Glutamatergic neuron (in vitro differentiated cells): Measurements from ENCODE around the gene COLEC11. TPM values are rescaled to one million over a fixed set of nuclear protein-coding genes. Genes with fewer than 3 reads are reported as not detected.
"Not testable (repeated sequence)": the region's sequence is repeated elsewhere in the genome, so short reads cannot be mapped to it uniquely, and the experiment has no call there.

Experiments
- DNase-seq: peaks from one replicate; pipeline ENCODE4 v3.0.0; 2022
- H3K27ac Mint-ChIP-seq: one replicate; pipeline ENCODE4 v1.8.0; 2020; ENCODE audit warnings: mild to moderate bottlenecking, mixed read lengths, inconsistent platforms; ENCODE audit not compliant: unreplicated experiment
- H3K27me3 Mint-ChIP-seq: one replicate; pipeline ENCODE4 v1.8.0; 2020; ENCODE audit warnings: mild to moderate bottlenecking, moderate library complexity, mixed read lengths, inconsistent platforms; ENCODE audit not compliant: unreplicated experiment
- H3K36me3 Mint-ChIP-seq: one replicate; pipeline ENCODE4 v1.8.0; 2020; ENCODE audit warnings: mild to moderate bottlenecking, mixed read lengths, inconsistent platforms; ENCODE audit not compliant: unreplicated experiment
- H3K4me1 Mint-ChIP-seq: one replicate; pipeline ENCODE4 v1.8.0; 2020; ENCODE audit warnings: mild to moderate bottlenecking, low read depth, mixed read lengths, inconsistent platforms; ENCODE audit not compliant: unreplicated experiment
- H3K4me3 Mint-ChIP-seq: one replicate; pipeline ENCODE4 v1.8.0; 2020; ENCODE audit warnings: mild to moderate bottlenecking, mixed read lengths, inconsistent platforms; ENCODE audit not compliant: unreplicated experiment
- H3K9me3 Mint-ChIP-seq: one replicate; pipeline ENCODE4 v1.8.0; 2020; ENCODE audit warnings: mild to moderate bottlenecking, moderate library complexity, mixed read lengths, inconsistent platforms; ENCODE audit not compliant: unreplicated experiment
- total RNA-seq: library from RNA; stranded (reverse); fragmentation: NEBNext Ultra II Directional; extraction: Animal tissue kit (Norgen Biotek cat#: 25700); gene quantifications from one replicate; pipeline ENCODE4 v1.2.1, GENCODE V29; 2021; ENCODE audit not compliant: unreplicated experiment
- TF ChIP-seq, protein P1 (sequence below): fragments of 200-600 bp; sonication (generic); IDR thresholded peaks from one replicate; pipeline ENCODE4 v1.5.0; 2021; ENCODE audit not compliant: partially characterized antibody, unreplicated experiment

COLEC11 gene
- total RNA-seq, 1 donor from 2014 or later, result not detected

- H3K27ac Mint-ChIP-seq, result peak overlapping the region; percentile 21
- no peak for DNase-seq
Observed at GRCh38 chr2:3610881-3611505, 16.1 kb downstream of the COLEC11 start.

GRCh38 chr2:3611589-3611988 lies 16.7 kb downstream of the COLEC11 start:
- H3K27ac Mint-ChIP-seq, result peak overlapping the region; percentile 21

More at GRCh38 chr2:3610881-3611505, 16.1 kb downstream of the COLEC11 start:
- H3K4me3 Mint-ChIP-seq, result no peak overlapping the region
- TF ChIP-seq, protein P1, sequence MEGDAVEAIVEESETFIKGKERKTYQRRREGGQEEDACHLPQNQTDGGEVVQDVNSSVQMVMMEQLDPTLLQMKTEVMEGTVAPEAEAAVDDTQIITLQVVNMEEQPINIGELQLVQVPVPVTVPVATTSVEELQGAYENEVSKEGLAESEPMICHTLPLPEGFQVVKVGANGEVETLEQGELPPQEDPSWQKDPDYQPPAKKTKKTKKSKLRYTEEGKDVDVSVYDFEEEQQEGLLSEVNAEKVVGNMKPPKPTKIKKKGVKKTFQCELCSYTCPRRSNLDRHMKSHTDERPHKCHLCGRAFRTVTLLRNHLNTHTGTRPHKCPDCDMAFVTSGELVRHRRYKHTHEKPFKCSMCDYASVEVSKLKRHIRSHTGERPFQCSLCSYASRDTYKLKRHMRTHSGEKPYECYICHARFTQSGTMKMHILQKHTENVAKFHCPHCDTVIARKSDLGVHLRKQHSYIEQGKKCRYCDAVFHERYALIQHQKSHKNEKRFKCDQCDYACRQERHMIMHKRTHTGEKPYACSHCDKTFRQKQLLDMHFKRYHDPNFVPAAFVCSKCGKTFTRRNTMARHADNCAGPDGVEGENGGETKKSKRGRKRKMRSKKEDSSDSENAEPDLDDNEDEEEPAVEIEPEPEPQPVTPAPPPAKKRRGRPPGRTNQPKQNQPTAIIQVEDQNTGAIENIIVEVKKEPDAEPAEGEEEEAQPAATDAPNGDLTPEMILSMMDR, result no peak
- no peaks in the 10 kb centered on the region for H3K36me3 Mint-ChIP-seq
- peaks cover 5% of the 10 kb centered on the region for H3K9me3 Mint-ChIP-seq
- peaks cover 2% of the 10 kb centered on the region for H3K27me3 Mint-ChIP-seq
- peaks cover 10% of the 10 kb centered on the region for H3K4me1 Mint-ChIP-seq

DNA sequence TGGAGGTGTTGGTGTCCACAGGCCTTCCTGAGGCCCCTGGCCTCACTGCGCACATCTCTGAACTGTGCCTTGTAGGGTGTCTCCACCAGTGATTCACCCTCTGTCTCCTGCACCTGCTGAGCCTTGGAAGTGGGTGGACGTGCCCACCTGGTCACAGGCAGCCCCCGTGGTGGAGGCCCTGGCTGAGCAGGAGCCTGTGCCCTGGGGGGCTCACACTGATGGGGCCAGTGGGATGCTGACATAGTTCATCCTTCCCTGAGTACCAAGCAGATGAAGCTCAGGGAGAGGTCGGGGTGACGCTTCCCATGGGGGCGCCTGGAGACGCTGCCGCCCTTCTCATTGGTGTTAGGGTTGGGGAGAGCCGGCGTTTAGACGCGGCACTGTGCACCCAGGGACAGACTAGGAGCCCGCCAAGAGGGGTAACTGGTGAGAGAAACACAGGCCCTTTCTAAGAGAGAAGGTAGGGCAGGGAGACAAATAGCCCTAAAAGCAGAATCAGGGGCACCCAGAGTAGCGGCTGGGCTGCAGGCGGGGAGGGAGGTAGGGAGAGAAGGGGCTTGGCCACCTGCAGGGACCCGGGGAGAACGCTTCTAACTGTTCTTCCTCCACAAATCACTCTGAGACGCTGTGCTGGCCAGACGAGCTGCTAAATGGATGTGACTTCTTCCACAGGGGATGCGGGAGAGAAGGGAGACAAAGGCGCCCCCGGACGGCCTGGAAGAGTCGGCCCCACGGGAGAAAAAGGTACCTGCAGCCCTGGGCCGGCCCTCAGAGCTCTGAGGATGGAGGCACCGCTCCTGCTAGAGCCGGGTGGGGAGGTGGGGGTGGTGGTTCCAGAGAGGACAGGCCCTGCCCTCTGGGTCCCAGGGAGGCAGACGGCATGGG lies 18.0 kb downstream of the COLEC11 start:
- DNase-seq, result no peak
- peaks cover 11% of the 10 kb centered on the region for H3K36me3 Mint-ChIP-seq
- TF ChIP-seq, protein P1, result no peak
- H3K27me3 Mint-ChIP-seq, result peaks cover 4% of the 10 kb centered on the region
- no peak overlapping the region for H3K27ac Mint-ChIP-seq
- H3K4me1 Mint-ChIP-seq, result peaks cover 10% of the 10 kb centered on the region
- peaks cover 12% of the 10 kb centered on the region for H3K9me3 Mint-ChIP-seq
- no peak overlapping the region for H3K4me3 Mint-ChIP-seq

More at GRCh38 chr2:3611589-3611988, 16.7 kb downstream of the COLEC11 start:
- peaks cover 10% of the 10 kb centered on the region for H3K4me1 Mint-ChIP-seq
- H3K9me3 Mint-ChIP-seq, result peaks cover 5% of the 10 kb centered on the region
- H3K27me3 Mint-ChIP-seq, result peaks cover 2% of the 10 kb centered on the region
- H3K36me3 Mint-ChIP-seq, result no peaks in the 10 kb centered on the region
- TF ChIP-seq, protein P1, result no peak
- no peak for DNase-seq
- no peak overlapping the region for H3K4me3 Mint-ChIP-seq

- H3K4me3 Mint-ChIP-seq, result no peak overlapping the region
- H3K27me3 Mint-ChIP-seq, result peaks cover 4% of the 10 kb centered on the region
- H3K27ac Mint-ChIP-seq, result no peak overlapping the region
- peaks cover 11% of the 10 kb centered on the region for H3K36me3 Mint-ChIP-seq
- TF ChIP-seq, protein P1, result no peak
- DNase-seq, result no peak
- H3K9me3 Mint-ChIP-seq, result peaks cover 12% of the 10 kb centered on the region
- peaks cover 10% of the 10 kb centered on the region for H3K4me1 Mint-ChIP-seq
Observed at GRCh38 chr2:3613524-3613905, 18.6 kb downstream of the COLEC11 start.

- not testable (repeated sequence) for DNase-seq, H3K4me3 Mint-ChIP-seq, H3K27ac Mint-ChIP-seq, H3K4me1 Mint-ChIP-seq, H3K27me3 Mint-ChIP-seq
- Mint-ChIP-seq H3K36me3 (peaks cover 11% of the 10 kb centered on the region), H3K9me3 (peaks cover 12% of the 10 kb centered on the region)
Observed at GRCh38 chr2:3614743-3615142, 19.8 kb downstream of the COLEC11 start.

GRCh38 chr2:3615541-3616200 lies 20.8 kb downstream of the COLEC11 start:
- not testable (repeated sequence) for DNase-seq, H3K4me1 Mint-ChIP-seq, H3K4me3 Mint-ChIP-seq, H3K27ac Mint-ChIP-seq, H3K27me3 Mint-ChIP-seq
- Mint-ChIP-seq H3K9me3 (peaks cover 12% of the 10 kb centered on the region), H3K36me3 (peaks cover 11% of the 10 kb centered on the region)

DNA sequence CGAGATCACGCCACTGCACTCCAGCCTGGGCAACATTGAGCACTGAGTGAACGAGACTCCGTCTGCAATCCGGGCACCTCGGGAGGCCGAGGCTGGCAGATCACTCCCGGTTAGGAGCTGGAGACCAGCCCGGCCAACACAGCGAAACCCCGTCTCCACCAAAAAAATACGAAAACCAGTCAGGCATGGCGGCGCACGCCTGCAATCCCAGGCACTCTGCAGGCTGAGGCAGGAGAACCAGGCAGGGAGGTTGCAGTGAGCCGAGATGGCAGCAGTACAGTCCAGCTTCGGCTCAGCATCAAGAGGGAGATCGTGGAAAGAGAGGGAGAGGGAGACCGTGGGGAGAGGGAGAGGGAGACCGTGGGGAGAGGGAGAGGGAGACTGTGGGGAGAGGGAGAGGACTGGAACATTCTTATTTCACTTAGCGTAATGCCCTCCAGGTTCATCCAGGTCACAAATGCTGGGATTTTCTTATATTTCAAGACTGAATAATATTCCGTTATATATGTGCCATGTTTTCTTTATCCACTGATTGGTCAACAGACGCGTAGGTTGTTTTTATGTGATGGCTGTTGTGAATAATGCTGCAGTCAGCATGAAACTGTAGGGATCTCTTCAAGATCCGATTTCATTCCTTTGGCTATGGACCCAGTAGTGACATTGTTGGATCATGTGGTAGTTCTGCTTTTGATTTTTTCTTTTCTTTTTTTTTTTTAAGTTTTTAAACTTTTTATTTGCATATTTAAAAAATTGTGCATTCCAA lies 21.7 kb downstream of the COLEC11 start:
- peaks cover 14% of the 10 kb centered on the region for H3K9me3 Mint-ChIP-seq
- H3K4me1 Mint-ChIP-seq, DNase-seq, H3K27me3 Mint-ChIP-seq, H3K4me3 Mint-ChIP-seq, H3K27ac Mint-ChIP-seq: not testable (repeated sequence)
- H3K36me3 Mint-ChIP-seq, result peaks cover 11% of the 10 kb centered on the region
